ENCODE results near the gene VAV3. TPM values are rescaled to one million over a fixed set of nuclear protein-coding genes. Genes with fewer than 3 reads are reported as not detected.

Gene VAV3
- total RNA-seq, 3 donors from 2014 or later: 5.4 to 8.8 (median 5.8) TPM

GRCh38 chr1:107990606-107991005 is 25.6 kb upstream of the VAV3 start:
- DNase-seq: no peak
- Mint-ChIP-seq H3K36me3 (ENCODE audit: insufficient read depth) (no peaks in the 10 kb centered on the region), H3K4me3 (no peak overlapping the region), H3K9me3 (no peaks in the 10 kb centered on the region), H3K4me1 (ENCODE audit: low read depth) (no peaks in the 10 kb centered on the region), H3K27me3 (ENCODE audit: low read depth) (peaks cover 1% of the 10 kb centered on the region)
- ATAC-seq: peak in 1 of 2 donors; percentile 46

- ATAC-seq: no peak
Observed at GRCh38 chr1:107981277-107981676, 16.3 kb upstream of the VAV3 start.

GRCh38 chr1:107979926-107980325 is 14.9 kb upstream of the VAV3 start:
- ATAC-seq (no peak), DNase-seq (no peak)
- no peaks in the 10 kb centered on the region for H3K36me3 Mint-ChIP-seq (ENCODE audit: insufficient read depth)
- H3K27me3 Mint-ChIP-seq (ENCODE audit: low read depth): no peaks in the 10 kb centered on the region
- no peaks in the 10 kb centered on the region for H3K9me3 Mint-ChIP-seq
- H3K4me1 Mint-ChIP-seq (ENCODE audit: low read depth): peaks cover 5% of the 10 kb centered on the region
- no peak overlapping the region for H3K4me3 Mint-ChIP-seq

More at GRCh38 chr1:107981277-107981676, 16.3 kb upstream of the VAV3 start:
- no peak for DNase-seq
- peaks cover 5% of the 10 kb centered on the region for H3K4me1 Mint-ChIP-seq (ENCODE audit: low read depth)
- H3K4me3 Mint-ChIP-seq: no peak overlapping the region
- no peaks in the 10 kb centered on the region for H3K9me3 Mint-ChIP-seq
- H3K36me3 Mint-ChIP-seq (ENCODE audit: insufficient read depth): no peaks in the 10 kb centered on the region
- no peaks in the 10 kb centered on the region for H3K27me3 Mint-ChIP-seq (ENCODE audit: low read depth)

- DNase-seq: no peak
- H3K27me3 Mint-ChIP-seq (ENCODE audit: low read depth): no peaks in the 10 kb centered on the region
- no peak overlapping the region for H3K4me3 Mint-ChIP-seq
- no peak for ATAC-seq
- H3K9me3 Mint-ChIP-seq: no peaks in the 10 kb centered on the region
- H3K36me3 Mint-ChIP-seq (ENCODE audit: insufficient read depth): no peaks in the 10 kb centered on the region
- H3K4me1 Mint-ChIP-seq (ENCODE audit: low read depth): peaks cover 5% of the 10 kb centered on the region
Observed at GRCh38 chr1:107979088-107979487, 14.1 kb upstream of the VAV3 start.

GRCh38 chr1:107976836-107977235 is 11.9 kb upstream of the VAV3 start:
- no peak overlapping the region for H3K4me3 Mint-ChIP-seq
- no peaks in the 10 kb centered on the region for H3K36me3 Mint-ChIP-seq (ENCODE audit: insufficient read depth)
- H3K27me3 Mint-ChIP-seq (ENCODE audit: low read depth): no peaks in the 10 kb centered on the region
- peaks cover 5% of the 10 kb centered on the region for H3K4me1 Mint-ChIP-seq (ENCODE audit: low read depth)
- DNase-seq (no peak), ATAC-seq (peak in 1 of 2 donors; percentile 18)
- no peaks in the 10 kb centered on the region for H3K9me3 Mint-ChIP-seq

GRCh38 chr1:107976431-107976830 is 11.5 kb upstream of the VAV3 start:
- H3K4me1 Mint-ChIP-seq (ENCODE audit: low read depth): peaks cover 5% of the 10 kb centered on the region
- no peaks in the 10 kb centered on the region for H3K36me3 Mint-ChIP-seq (ENCODE audit: insufficient read depth)
- no peak overlapping the region for H3K4me3 Mint-ChIP-seq
- H3K27me3 Mint-ChIP-seq (ENCODE audit: low read depth): no peaks in the 10 kb centered on the region
- DNase-seq: no peak
- ATAC-seq: peak in 1 of 2 donors; percentile 59
- H3K9me3 Mint-ChIP-seq: no peaks in the 10 kb centered on the region

GRCh38 chr1:107975851-107976250 is 10.9 kb upstream of the VAV3 start:
- Mint-ChIP-seq H3K4me1 (ENCODE audit: low read depth) (peaks cover 5% of the 10 kb centered on the region), H3K9me3 (no peaks in the 10 kb centered on the region), H3K36me3 (ENCODE audit: insufficient read depth) (no peaks in the 10 kb centered on the region), H3K27me3 (ENCODE audit: low read depth) (no peaks in the 10 kb centered on the region), H3K4me3 (no peak overlapping the region)
- ATAC-seq: no peak
- DNase-seq: no peak

- no peaks in the 10 kb centered on the region for H3K36me3 Mint-ChIP-seq (ENCODE audit: insufficient read depth)
- no peak overlapping the region for H3K4me3 Mint-ChIP-seq
- peaks cover 5% of the 10 kb centered on the region for H3K4me1 Mint-ChIP-seq (ENCODE audit: low read depth)
- ATAC-seq (no peak), DNase-seq (no peak)
- no peaks in the 10 kb centered on the region for H3K27me3 Mint-ChIP-seq (ENCODE audit: low read depth)
- no peaks in the 10 kb centered on the region for H3K9me3 Mint-ChIP-seq
Observed at GRCh38 chr1:107974090-107974489, 9.1 kb upstream of the VAV3 start.

- ATAC-seq: no peak
- no peaks in the 10 kb centered on the region for H3K27me3 Mint-ChIP-seq (ENCODE audit: low read depth)
Observed at GRCh38 chr1:107972391-107973180, 7.6 kb upstream of the VAV3 start.

GRCh38 chr1:107966550-107966949 is 1.6 kb upstream of the VAV3 start:
- H3K27me3 Mint-ChIP-seq (ENCODE audit: low read depth): peaks cover 3% of the 10 kb centered on the region
- ATAC-seq (no peak), DNase-seq (no peak)
- H3K9me3 Mint-ChIP-seq: no peaks in the 10 kb centered on the region
- no peaks in the 10 kb centered on the region for H3K36me3 Mint-ChIP-seq (ENCODE audit: insufficient read depth)
- H3K4me3 Mint-ChIP-seq: peak overlapping the region; percentile 48
- H3K4me1 Mint-ChIP-seq (ENCODE audit: low read depth): peaks cover 21% of the 10 kb centered on the region

More at GRCh38 chr1:107972391-107973180, 7.6 kb upstream of the VAV3 start:
- DNase-seq: no peak
- no peaks in the 10 kb centered on the region for H3K36me3 Mint-ChIP-seq (ENCODE audit: insufficient read depth)
- H3K4me1 Mint-ChIP-seq (ENCODE audit: low read depth): peaks cover 2% of the 10 kb centered on the region
- H3K9me3 Mint-ChIP-seq: no peaks in the 10 kb centered on the region
- H3K4me3 Mint-ChIP-seq: no peak overlapping the region

- peak overlapping the region; percentile 89 for H3K4me3 Mint-ChIP-seq
- peak; percentile 11 for DNase-seq
- H3K36me3 Mint-ChIP-seq (ENCODE audit: insufficient read depth): no peaks in the 10 kb centered on the region
- H3K27me3 Mint-ChIP-seq (ENCODE audit: low read depth): peaks cover 4% of the 10 kb centered on the region
- no peaks in the 10 kb centered on the region for H3K9me3 Mint-ChIP-seq
- ATAC-seq: peak; percentile 9 to 12
- peaks cover 31% of the 10 kb centered on the region for H3K4me1 Mint-ChIP-seq (ENCODE audit: low read depth)
Observed at GRCh38 chr1:107964336-107965109, 457 bp downstream of the VAV3 start.

- Mint-ChIP-seq H3K4me3 (peak overlapping the region; percentile 89), H3K27me3 (ENCODE audit: low read depth) (peaks cover 5% of the 10 kb centered on the region), H3K36me3 (ENCODE audit: insufficient read depth) (no peaks in the 10 kb centered on the region), H3K4me1 (ENCODE audit: low read depth) (peaks cover 33% of the 10 kb centered on the region), H3K9me3 (no peaks in the 10 kb centered on the region)
- peak; percentile 74 to 75 for ATAC-seq
- peak; percentile 16 for DNase-seq
Observed at GRCh38 chr1:107963601-107964335, 1.2 kb downstream of the VAV3 start.

GRCh38 chr1:107963008-107963407 is 2.0 kb downstream of the VAV3 start:
- Mint-ChIP-seq H3K27me3 (ENCODE audit: low read depth) (peaks cover 5% of the 10 kb centered on the region), H3K9me3 (no peaks in the 10 kb centered on the region), H3K4me1 (ENCODE audit: low read depth) (peaks cover 33% of the 10 kb centered on the region), H3K4me3 (peak overlapping the region; percentile 89), H3K36me3 (ENCODE audit: insufficient read depth) (no peaks in the 10 kb centered on the region)
- no peak for ATAC-seq
- no peak for DNase-seq

- no peaks in the 10 kb centered on the region for H3K9me3 Mint-ChIP-seq
- no peak overlapping the region for H3K4me3 Mint-ChIP-seq
- DNase-seq (no peak), ATAC-seq (peak in 1 of 2 donors; percentile 47)
- H3K36me3 Mint-ChIP-seq (ENCODE audit: insufficient read depth): no peaks in the 10 kb centered on the region
- H3K27me3 Mint-ChIP-seq (ENCODE audit: low read depth): peaks cover 3% of the 10 kb centered on the region
- peaks cover 41% of the 10 kb centered on the region for H3K4me1 Mint-ChIP-seq (ENCODE audit: low read depth)
Observed at GRCh38 chr1:107954719-107955415, 10.1 kb downstream of the VAV3 start.
